Neural cell (in vitro differentiated cells): Measurements from ENCODE around the gene KCTD15. TPM values are rescaled to one million over a fixed set of nuclear protein-coding genes. Genes with fewer than 3 reads are reported as not detected.

Experiments used
- H2AFZ ChIP-seq: fragments of 200-600, 300-800 bp; sonication (generic), shearing (Covaris generic); 2 replicates; pipeline ENCODE4 v1.6.0; 2014; ENCODE audit warnings: low read depth, mild to moderate bottlenecking, antibody characterized with exemption, low read length, moderate library complexity
- H3F3A ChIP-seq: fragments of 200-600 bp; shearing (Covaris generic); 2 replicates; pipeline ENCODE4 v1.6.1; 2016; ENCODE audit warnings: mild to moderate bottlenecking, moderate library complexity, mixed read lengths, antibody characterized with exemption, low read length; ENCODE audit not compliant: insufficient read depth, poor library complexity, severe bottlenecking
- H3K27ac ChIP-seq: fragments of 200-600, 300-800 bp; sonication (generic), shearing (Covaris generic); 2 replicates; pipeline ENCODE4 v1.5.1; 2014; ENCODE audit warnings: mild to moderate bottlenecking, low read length, moderate library complexity
- H3K27me3 ChIP-seq: fragments of 300-800, 200-600 bp; sonication (generic), shearing (Covaris generic); 2 replicates; pipeline ENCODE4 v1.6.0; 2014; ENCODE audit warnings: mild to moderate bottlenecking, low read depth, low read length, moderate library complexity; ENCODE audit not compliant: insufficient read depth
- H3K36me3 ChIP-seq: fragments of 300-800, 200-600 bp; sonication (generic), shearing (Covaris generic); 2 replicates; pipeline ENCODE4 v1.5.1; 2014; ENCODE audit warnings: mild to moderate bottlenecking, antibody characterized with exemption, low read length, moderate library complexity; ENCODE audit not compliant: insufficient read depth
- H3K4me2 ChIP-seq: fragments of 300-800, 200-600 bp; sonication (generic), shearing (Covaris generic); 2 replicates; pipeline ENCODE4 v1.6.0; 2014; ENCODE audit warnings: mild to moderate bottlenecking, low read length
- H3K4me3 ChIP-seq: fragments of 300-800, 200-600 bp; sonication (generic), shearing (Covaris generic); 2 replicates; pipeline ENCODE4 v1.5.1; 2014; ENCODE audit warnings: mild to moderate bottlenecking, low read length, moderate library complexity
- H3K79me2 ChIP-seq: fragments of 200-600 bp; shearing (Covaris generic); replicated peaks from 2 replicates; pipeline ENCODE4 v1.6.0; 2014; ENCODE audit warnings: mild to moderate bottlenecking, low read length, moderate library complexity; ENCODE audit not compliant: insufficient read depth
- H3K9ac ChIP-seq: fragments of 300-800, 200-600 bp; sonication (generic), shearing (Covaris generic); 2 replicates; pipeline ENCODE4 v1.6.1; 2016; ENCODE audit warnings: mild to moderate bottlenecking, low read length, mixed read lengths
- H3K9me2 ChIP-seq: fragments of 200-600 bp; shearing (Covaris generic); 2 replicates; pipeline ENCODE4 v1.6.1; 2016; ENCODE audit warnings: mild to moderate bottlenecking, low read length, mixed read lengths; ENCODE audit not compliant: insufficient read depth
- H3K9me3 ChIP-seq: fragments of 200-600, 300-800 bp; sonication (generic), shearing (Covaris generic); 2 replicates; pipeline ENCODE4 v1.6.1; 2016; ENCODE audit warnings: mild to moderate bottlenecking, mixed run types, low read length, moderate library complexity, mixed read lengths
- H4K20me1 ChIP-seq: fragments of 200-600 bp; shearing (Covaris generic); 2 replicates; pipeline ENCODE4 v1.6.1; 2016; ENCODE audit warnings: mild to moderate bottlenecking, mixed run types; ENCODE audit not compliant: insufficient read depth
- EP300 ChIP-seq: fragments of 450-650 bp; conservative IDR thresholded peaks from 2 replicates; pipeline ENCODE4 v1.6.1; 2014; ENCODE audit warnings: antibody characterized with exemption, mild to moderate bottlenecking, moderate library complexity; ENCODE audit not compliant: poor library complexity, severe bottlenecking
- EZH2 ChIP-seq: fragments of 200-600, 300-800 bp; shearing (Covaris generic), sonication (generic); IDR thresholded peaks from 2 replicates; pipeline ENCODE4 v1.6.1; 2014; ENCODE audit warnings: antibody characterized with exemption, low read length, borderline replicate concordance, mild to moderate bottlenecking; ENCODE audit not compliant: insufficient read depth, poor library complexity, severe bottlenecking
- MXI1 ChIP-seq: fragments of 450-650 bp; conservative IDR thresholded peaks from 2 replicates; pipeline ENCODE4 v1.6.1; 2014; ENCODE audit warnings: antibody characterized with exemption, mild to moderate bottlenecking; ENCODE audit not compliant: poor library complexity, severe bottlenecking
- POLR2AphosphoS5 ChIP-seq: IDR thresholded peaks from 2 replicates; pipeline ENCODE4 v1.6.1; 2012
- RAD21 ChIP-seq: fragments of 450-650 bp; conservative IDR thresholded peaks from 2 replicates; pipeline ENCODE4 v1.6.1; 2014; ENCODE audit warnings: antibody characterized with exemption, mild to moderate bottlenecking, moderate library complexity
- SMC3 ChIP-seq: fragments of 450-650 bp; conservative IDR thresholded peaks from 2 replicates; pipeline ENCODE4 v1.6.1; 2014; ENCODE audit warnings: antibody characterized with exemption, mild to moderate bottlenecking, moderate library complexity; ENCODE audit not compliant: poor library complexity
- TAF1 ChIP-seq: IDR thresholded peaks from 2 replicates; pipeline ENCODE4 v1.6.1; 2012; ENCODE audit warnings: low read depth
- polyA plus RNA-seq: library from polyadenylated mRNA; depleted of rRNA; stranded (reverse); fragments of >200 nt; gene quantifications from 2 replicates; pipeline ENCODE4 v1.2.3, GENCODE V29; 2014
- TF ChIP-seq, protein P1 (sequence below): IDR thresholded peaks from 2 replicates; pipeline ENCODE4 v1.6.1; 2012; ENCODE audit warnings: borderline replicate concordance
- TF ChIP-seq, protein P2 (sequence below): fragments of 450-650 bp; IDR thresholded peaks from 2 replicates; pipeline ENCODE4 v1.5.1; 2014; ENCODE audit warnings: antibody characterized with exemption, mild to moderate bottlenecking, moderate library complexity; ENCODE audit not compliant: poor library complexity, severe bottlenecking

Gene KCTD15
- polyA plus RNA-seq, 1 donor from 2014 or later: 67.9 TPM

DNA sequence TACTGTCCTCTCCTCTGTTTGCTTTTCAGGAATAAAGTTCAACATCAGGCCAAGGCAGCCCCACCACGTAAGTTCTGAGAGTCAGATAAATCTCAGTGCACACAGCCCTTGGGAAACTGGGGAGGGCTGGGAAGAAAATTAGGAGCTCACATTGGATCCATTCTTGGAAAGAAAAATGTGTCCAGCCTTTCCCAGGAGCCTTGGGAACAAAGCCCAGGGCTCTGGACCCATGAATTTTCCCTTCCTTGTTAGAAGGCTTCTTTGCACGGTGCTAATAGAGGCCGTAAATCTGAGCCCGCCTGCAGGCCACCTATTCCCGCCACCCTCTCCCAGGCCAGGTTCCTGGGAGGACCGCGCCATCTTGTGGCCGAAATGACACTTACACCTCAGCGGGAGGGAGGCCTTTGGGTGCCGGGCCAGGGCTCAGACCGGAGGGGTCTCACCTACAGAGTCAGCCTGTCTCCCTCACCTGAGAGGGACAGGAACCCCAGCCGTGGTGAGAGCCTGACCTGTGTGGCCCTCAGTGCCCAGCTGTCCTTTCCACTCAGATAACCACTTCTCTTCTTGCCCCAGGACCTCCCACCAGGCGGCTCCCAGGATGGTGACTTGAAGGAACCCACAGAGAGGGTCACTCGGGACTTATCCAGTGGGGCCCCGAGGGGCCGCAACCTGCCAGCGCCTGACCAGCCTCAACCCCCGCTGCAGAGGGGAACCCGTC is 25.1 kb upstream of the KCTD15 start:
- H3K27me3 ChIP-seq: no peaks in the 10 kb centered on the region
- no peaks in the 10 kb centered on the region for H3K9me2 ChIP-seq
- TF ChIP-seq RAD21: peak; percentile 99
- no peak for TF ChIP-seq EZH2
- TF ChIP-seq, protein P1, sequence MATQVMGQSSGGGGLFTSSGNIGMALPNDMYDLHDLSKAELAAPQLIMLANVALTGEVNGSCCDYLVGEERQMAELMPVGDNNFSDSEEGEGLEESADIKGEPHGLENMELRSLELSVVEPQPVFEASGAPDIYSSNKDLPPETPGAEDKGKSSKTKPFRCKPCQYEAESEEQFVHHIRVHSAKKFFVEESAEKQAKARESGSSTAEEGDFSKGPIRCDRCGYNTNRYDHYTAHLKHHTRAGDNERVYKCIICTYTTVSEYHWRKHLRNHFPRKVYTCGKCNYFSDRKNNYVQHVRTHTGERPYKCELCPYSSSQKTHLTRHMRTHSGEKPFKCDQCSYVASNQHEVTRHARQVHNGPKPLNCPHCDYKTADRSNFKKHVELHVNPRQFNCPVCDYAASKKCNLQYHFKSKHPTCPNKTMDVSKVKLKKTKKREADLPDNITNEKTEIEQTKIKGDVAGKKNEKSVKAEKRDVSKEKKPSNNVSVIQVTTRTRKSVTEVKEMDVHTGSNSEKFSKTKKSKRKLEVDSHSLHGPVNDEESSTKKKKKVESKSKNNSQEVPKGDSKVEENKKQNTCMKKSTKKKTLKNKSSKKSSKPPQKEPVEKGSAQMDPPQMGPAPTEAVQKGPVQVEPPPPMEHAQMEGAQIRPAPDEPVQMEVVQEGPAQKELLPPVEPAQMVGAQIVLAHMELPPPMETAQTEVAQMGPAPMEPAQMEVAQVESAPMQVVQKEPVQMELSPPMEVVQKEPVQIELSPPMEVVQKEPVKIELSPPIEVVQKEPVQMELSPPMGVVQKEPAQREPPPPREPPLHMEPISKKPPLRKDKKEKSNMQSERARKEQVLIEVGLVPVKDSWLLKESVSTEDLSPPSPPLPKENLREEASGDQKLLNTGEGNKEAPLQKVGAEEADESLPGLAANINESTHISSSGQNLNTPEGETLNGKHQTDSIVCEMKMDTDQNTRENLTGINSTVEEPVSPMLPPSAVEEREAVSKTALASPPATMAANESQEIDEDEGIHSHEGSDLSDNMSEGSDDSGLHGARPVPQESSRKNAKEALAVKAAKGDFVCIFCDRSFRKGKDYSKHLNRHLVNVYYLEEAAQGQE: no peak
- TF ChIP-seq POLR2AphosphoS5: no peak
- peak; percentile 99 for TF ChIP-seq SMC3
- TF ChIP-seq, protein P2, sequence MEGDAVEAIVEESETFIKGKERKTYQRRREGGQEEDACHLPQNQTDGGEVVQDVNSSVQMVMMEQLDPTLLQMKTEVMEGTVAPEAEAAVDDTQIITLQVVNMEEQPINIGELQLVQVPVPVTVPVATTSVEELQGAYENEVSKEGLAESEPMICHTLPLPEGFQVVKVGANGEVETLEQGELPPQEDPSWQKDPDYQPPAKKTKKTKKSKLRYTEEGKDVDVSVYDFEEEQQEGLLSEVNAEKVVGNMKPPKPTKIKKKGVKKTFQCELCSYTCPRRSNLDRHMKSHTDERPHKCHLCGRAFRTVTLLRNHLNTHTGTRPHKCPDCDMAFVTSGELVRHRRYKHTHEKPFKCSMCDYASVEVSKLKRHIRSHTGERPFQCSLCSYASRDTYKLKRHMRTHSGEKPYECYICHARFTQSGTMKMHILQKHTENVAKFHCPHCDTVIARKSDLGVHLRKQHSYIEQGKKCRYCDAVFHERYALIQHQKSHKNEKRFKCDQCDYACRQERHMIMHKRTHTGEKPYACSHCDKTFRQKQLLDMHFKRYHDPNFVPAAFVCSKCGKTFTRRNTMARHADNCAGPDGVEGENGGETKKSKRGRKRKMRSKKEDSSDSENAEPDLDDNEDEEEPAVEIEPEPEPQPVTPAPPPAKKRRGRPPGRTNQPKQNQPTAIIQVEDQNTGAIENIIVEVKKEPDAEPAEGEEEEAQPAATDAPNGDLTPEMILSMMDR: peak; percentile 98
- no peak for TF ChIP-seq MXI1
- TF ChIP-seq EP300: no peak
- no peak for TF ChIP-seq TAF1
- no peak overlapping the region for H3K4me2 ChIP-seq
- H3K36me3 ChIP-seq: no peaks in the 10 kb centered on the region
- no peaks in the 10 kb centered on the region for H3K79me2 ChIP-seq
- no peaks in the 10 kb centered on the region for H3K9me3 ChIP-seq
- H2AFZ ChIP-seq: no peak overlapping the region
- H3K9ac ChIP-seq: no peak overlapping the region
- H3K27ac ChIP-seq: no peak overlapping the region
- H3F3A ChIP-seq: no peaks in the 10 kb centered on the region
- no peaks in the 10 kb centered on the region for H4K20me1 ChIP-seq
- H3K4me3 ChIP-seq: no peak overlapping the region

DNA sequence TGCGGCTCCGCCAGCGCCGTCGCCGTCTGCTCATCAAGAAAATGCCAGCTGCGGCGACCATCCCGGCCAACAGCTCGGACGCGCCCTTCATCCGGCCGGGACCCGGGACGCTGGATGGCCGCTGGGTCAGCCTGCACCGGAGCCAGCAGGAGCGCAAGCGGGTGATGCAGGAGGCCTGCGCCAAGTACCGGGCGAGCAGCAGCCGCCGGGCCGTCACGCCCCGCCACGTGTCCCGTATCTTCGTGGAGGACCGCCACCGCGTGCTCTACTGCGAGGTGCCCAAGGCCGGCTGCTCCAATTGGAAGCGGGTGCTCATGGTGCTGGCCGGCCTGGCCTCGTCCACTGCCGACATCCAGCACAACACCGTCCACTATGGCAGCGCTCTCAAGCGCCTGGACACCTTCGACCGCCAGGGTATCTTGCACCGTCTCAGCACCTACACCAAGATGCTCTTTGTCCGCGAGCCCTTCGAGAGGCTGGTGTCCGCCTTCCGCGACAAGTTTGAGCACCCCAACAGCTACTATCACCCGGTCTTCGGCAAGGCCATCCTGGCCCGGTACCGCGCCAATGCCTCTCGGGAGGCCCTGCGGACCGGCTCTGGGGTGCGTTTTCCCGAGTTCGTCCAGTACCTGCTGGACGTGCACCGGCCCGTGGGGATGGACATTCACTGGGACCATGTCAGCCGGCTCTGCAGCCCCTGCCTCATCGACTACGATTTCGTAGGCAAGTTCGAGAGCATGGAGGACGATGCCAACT is 24.4 kb upstream of the KCTD15 start:
- H3F3A ChIP-seq: no peaks in the 10 kb centered on the region
- H3K4me3 ChIP-seq: no peak overlapping the region
- H4K20me1 ChIP-seq: no peaks in the 10 kb centered on the region
- no peaks in the 10 kb centered on the region for H3K36me3 ChIP-seq
- no peak overlapping the region for H3K4me2 ChIP-seq
- H3K79me2 ChIP-seq: no peaks in the 10 kb centered on the region
- H2AFZ ChIP-seq: no peak overlapping the region
- H3K9ac ChIP-seq: no peak overlapping the region
- TF ChIP-seq POLR2AphosphoS5 (no peak), EP300 (no peak)
- H3K9me2 ChIP-seq: no peaks in the 10 kb centered on the region
- H3K9me3 ChIP-seq: no peaks in the 10 kb centered on the region
- no peaks in the 10 kb centered on the region for H3K27me3 ChIP-seq
- no peak overlapping the region for H3K27ac ChIP-seq
